Panc1 (cell line): ENCODE results near the gene USP48. TPM values are rescaled to one million over a fixed set of nuclear protein-coding genes. Genes with fewer than 3 reads are reported as not detected.

Experiments
- ATAC-seq: fragments of 200-7000 bp; cut with Tn5 transposase; 2 replicates; pipeline ENCODE4 v1.9.1; 2020; ENCODE audit warnings: mild to moderate bottlenecking, moderate library complexity
- BruUV-seq: library from RNA; stranded (reverse); fragments of 400-500 nt; replicated peaks from 2 replicates; lab custom pipeline; 2021; lab: Mats Ljungman, UMichigan
- CTCF ChIA-PET: fragments of 300-600 bp; sonication (Branson Sonifier 250); formaldehyde crosslinking; loops from one replicate; lab custom pipeline; 2022; ENCODE audit warnings: antibody characterized with exemption; lab: Charles Lee
- POLR2A ChIA-PET: fragments of 300-600 bp; sonication (Branson Sonifier 250); formaldehyde crosslinking; loops from one replicate; lab custom pipeline; 2022; ENCODE audit warnings: antibody characterized with exemption; lab: Charles Lee
- DNase-seq: peaks from one replicate; pipeline ENCODE4 v3.0.0-alpha.2; 2010; ENCODE audit warnings: low read depth, low spot score
- H3K27ac ChIP-seq: 2 replicates; pipeline ENCODE4 v1.5.1; 2011; ENCODE audit warnings: mild to moderate bottlenecking, low read length, inconsistent platforms
- H3K27me3 ChIP-seq: fragments of 200-500 bp; sonication (Bioruptor generic); 2 replicates; pipeline ENCODE4 v1.6.0; 2014; ENCODE audit warnings: low read length, inconsistent platforms; ENCODE audit not compliant: control insufficient read depth, insufficient read depth
- H3K36me3 ChIP-seq: fragments of 200-500 bp; sonication (Bioruptor generic); 2 replicates; pipeline ENCODE4 v1.5.1; 2014; ENCODE audit warnings: inconsistent platforms, mild to moderate bottlenecking, low read length, moderate library complexity; ENCODE audit not compliant: control insufficient read depth, insufficient read depth
- H3K4me1 ChIP-seq: 2 replicates; pipeline ENCODE4 v1.5.1; 2011; ENCODE audit warnings: inconsistent platforms, mild to moderate bottlenecking, low read length, moderate library complexity; ENCODE audit not compliant: control insufficient read depth, insufficient read depth
- H3K4me3 ChIP-seq, 2 experiments: 2 replicates each; pipeline ENCODE4 v1.5.1; 2011 to 2012; ENCODE audit warnings: low read depth in 2 of 2, low read length in 2 of 2, mild to moderate bottlenecking in 2 of 2, inconsistent platforms in 1 of 2, moderate library complexity in 1 of 2
- H3K9me3 ChIP-seq: fragments of 200-500 bp; sonication (Bioruptor generic); 2 replicates; pipeline ENCODE4 v1.5.1; 2014; ENCODE audit warnings: low read depth, mild to moderate bottlenecking, inconsistent platforms, low read length, moderate library complexity; ENCODE audit not compliant: control insufficient read depth, insufficient read depth
- CTCF ChIP-seq: fragments of 450-650 bp; IDR thresholded peaks from 2 replicates; pipeline ENCODE4 v1.5.1; 2017; ENCODE audit warnings: mild to moderate bottlenecking
- POLR2AphosphoS5 ChIP-seq: IDR thresholded peaks from 2 replicates; pipeline ENCODE4 v1.6.1; 2012; ENCODE audit warnings: mild to moderate bottlenecking, low read depth, low read length, moderate library complexity
- SIN3A ChIP-seq: IDR thresholded peaks from 2 replicates; pipeline ENCODE4 v1.6.1; 2012; ENCODE audit warnings: low read depth, mild to moderate bottlenecking, low read length, moderate library complexity, borderline replicate concordance; ENCODE audit not compliant: insufficient read depth
- TCF7L2 ChIP-seq: IDR thresholded peaks from 2 replicates; pipeline ENCODE4 v1.6.1; 2011; ENCODE audit warnings: mild to moderate bottlenecking, low read depth, low read length, inconsistent platforms
- in situ Hi-C: cut with HindIII; loops from 2 replicates; pipeline ENCODE4 v1.10.0; 2016; ENCODE audit warnings: low sequenced_read_pairs, low pct_unique_long_range_greater_than_20kb
- intact Hi-C: fragments of 100-400 bp; cut with micrococcal nuclease; formaldehyde crosslinking; loops from one replicate; pipeline ENCODE4 v1.10.0; 2022; ENCODE audit not compliant: unreplicated experiment
- total RNA-seq: library from RNA; stranded (reverse); gene quantifications from one replicate; pipeline ENCODE4 v1.2.1, GENCODE V29; 2021; ENCODE audit not compliant: unreplicated experiment
- TF ChIP-seq, protein P1 (sequence below), 2 experiments: IDR thresholded peaks; 2 replicates each; pipeline ENCODE4 v1.6.1; 2011 to 2012; ENCODE audit warnings: low read depth in 2 of 2, control low read depth in 1 of 2, low read length in 1 of 2, mild to moderate bottlenecking in 1 of 2, moderate library complexity in 1 of 2; ENCODE audit not compliant: insufficient read depth in 1 of 2

USP48 gene
- total RNA-seq, 1 experiment from 2014 or later: 71.6 TPM

DNA sequence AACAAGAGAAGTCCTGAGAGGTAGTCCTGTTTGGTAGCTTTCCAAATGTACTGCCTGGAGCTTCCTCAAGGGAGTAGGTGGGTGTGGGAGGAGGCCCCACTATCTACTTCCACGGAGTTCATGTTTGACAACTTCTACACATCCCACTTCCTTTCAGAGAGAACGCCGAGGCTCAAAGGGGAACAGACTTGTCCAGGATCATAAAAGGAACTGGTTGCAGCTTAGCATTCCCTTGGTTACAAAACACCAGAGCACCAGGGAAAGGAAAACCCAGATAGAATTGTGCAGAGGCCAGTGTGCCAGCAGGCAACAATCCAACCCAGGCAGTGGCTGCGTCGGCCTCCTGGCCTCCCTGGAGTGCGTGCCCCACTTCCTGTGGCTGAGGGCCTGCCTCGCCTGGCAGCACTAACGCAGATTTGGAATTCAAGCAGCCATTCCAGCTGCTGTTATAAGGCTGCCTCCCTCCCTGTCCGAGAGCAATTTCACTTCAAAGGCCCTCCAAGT is 109.6 kb downstream of the USP48 start:
- no TSS peak for BruUV-seq
- Histone ChIP-seq H3K4me1 (peaks cover 15% of the 10 kb centered on the region), H3K36me3 (no peaks in the 10 kb centered on the region), H3K4me3 (no peak overlapping the region), H3K9me3 (no peaks in the 10 kb centered on the region), H3K27me3 (no peaks in the 10 kb centered on the region), H3K27ac (no peak overlapping the region)
- intact Hi-C loops: no loop called here
- POLR2A ChIA-PET: no interaction called here
- DNase-seq (no peak), ATAC-seq (peak; percentile 24; the same call in 1 of the 2 replicates)
- CTCF ChIA-PET: no interaction called here
- TF ChIP-seq, protein P1, sequence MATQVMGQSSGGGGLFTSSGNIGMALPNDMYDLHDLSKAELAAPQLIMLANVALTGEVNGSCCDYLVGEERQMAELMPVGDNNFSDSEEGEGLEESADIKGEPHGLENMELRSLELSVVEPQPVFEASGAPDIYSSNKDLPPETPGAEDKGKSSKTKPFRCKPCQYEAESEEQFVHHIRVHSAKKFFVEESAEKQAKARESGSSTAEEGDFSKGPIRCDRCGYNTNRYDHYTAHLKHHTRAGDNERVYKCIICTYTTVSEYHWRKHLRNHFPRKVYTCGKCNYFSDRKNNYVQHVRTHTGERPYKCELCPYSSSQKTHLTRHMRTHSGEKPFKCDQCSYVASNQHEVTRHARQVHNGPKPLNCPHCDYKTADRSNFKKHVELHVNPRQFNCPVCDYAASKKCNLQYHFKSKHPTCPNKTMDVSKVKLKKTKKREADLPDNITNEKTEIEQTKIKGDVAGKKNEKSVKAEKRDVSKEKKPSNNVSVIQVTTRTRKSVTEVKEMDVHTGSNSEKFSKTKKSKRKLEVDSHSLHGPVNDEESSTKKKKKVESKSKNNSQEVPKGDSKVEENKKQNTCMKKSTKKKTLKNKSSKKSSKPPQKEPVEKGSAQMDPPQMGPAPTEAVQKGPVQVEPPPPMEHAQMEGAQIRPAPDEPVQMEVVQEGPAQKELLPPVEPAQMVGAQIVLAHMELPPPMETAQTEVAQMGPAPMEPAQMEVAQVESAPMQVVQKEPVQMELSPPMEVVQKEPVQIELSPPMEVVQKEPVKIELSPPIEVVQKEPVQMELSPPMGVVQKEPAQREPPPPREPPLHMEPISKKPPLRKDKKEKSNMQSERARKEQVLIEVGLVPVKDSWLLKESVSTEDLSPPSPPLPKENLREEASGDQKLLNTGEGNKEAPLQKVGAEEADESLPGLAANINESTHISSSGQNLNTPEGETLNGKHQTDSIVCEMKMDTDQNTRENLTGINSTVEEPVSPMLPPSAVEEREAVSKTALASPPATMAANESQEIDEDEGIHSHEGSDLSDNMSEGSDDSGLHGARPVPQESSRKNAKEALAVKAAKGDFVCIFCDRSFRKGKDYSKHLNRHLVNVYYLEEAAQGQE (IDR thresholded peaks at IDR 0.05; ENCODE audit: insufficient read depth in 1 of 2, low read depth in 2 of 2, low read length in 1 of 2): no peak
- no peak for TF ChIP-seq CTCF
- TF ChIP-seq TCF7L2: no peak
- in situ Hi-C loops: no loop called here

DNA sequence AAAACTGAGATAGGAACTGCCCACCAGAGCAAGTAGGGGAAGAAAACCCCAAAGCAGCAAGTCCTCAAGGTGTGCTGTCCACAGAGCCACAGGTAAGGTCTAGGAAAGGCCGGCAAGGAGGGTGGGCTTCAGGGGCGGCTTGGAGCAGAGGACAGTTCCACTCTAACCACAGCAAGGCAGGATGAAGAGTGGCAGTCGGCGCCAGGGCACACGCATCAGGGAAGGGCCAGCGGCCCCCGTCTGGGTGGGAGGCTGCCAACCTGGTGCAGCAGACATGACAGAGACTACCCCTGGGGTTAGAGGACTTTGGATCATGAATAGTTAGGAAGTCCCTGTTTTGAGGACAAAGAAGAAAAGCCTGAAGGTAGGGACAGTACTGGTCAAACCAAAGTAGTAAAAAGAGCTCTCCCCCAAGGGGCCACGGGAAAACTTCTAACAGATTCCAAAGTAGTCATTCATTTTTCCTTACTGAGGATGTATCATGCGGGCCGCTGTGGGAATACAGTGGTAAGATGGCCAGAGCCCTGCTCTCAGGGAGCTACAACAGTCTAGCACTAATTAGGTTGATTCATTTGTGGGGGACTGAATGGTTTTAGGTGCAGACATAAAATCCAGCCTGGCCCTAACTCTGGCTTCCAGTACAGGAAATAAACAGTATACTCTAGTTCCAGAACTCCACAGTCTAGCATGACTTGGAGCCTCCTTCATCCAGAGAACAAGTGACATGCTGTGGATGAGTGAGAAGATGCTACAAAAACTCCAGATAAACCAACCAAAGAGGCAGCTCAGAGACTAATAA is 110.3 kb downstream of the USP48 start:
- intact Hi-C loops: no loop called here
- Histone ChIP-seq H3K27ac (no peak overlapping the region), H3K4me3 (no peak overlapping the region), H3K36me3 (no peaks in the 10 kb centered on the region), H3K4me1 (peaks cover 15% of the 10 kb centered on the region), H3K9me3 (no peaks in the 10 kb centered on the region), H3K27me3 (no peaks in the 10 kb centered on the region)
- CTCF ChIA-PET: no interaction called here
- DNase-seq: no peak
- TF ChIP-seq, protein P1 (IDR thresholded peaks at IDR 0.05; ENCODE audit: insufficient read depth in 1 of 2, low read depth in 2 of 2, low read length in 1 of 2): no peak
- no peak for TF ChIP-seq CTCF
- no peak for TF ChIP-seq POLR2AphosphoS5
- TF ChIP-seq TCF7L2: no peak
- TF ChIP-seq SIN3A: no peak
- in situ Hi-C loops: no loop called here
- ATAC-seq: no peak; the same call in 1 of the 2 replicates
- POLR2A ChIA-PET: no interaction called here
- no TSS peak for BruUV-seq
